ENCODE results near the gene MYCT1. TPM values are rescaled to one million over a fixed set of nuclear protein-coding genes. Genes with fewer than 3 reads are reported as not detected.
"Not testable (repeated sequence)": the region's sequence is repeated elsewhere in the genome, so short reads cannot be mapped to it uniquely, and the experiment has no call there.

MYCT1 gene
- total RNA-seq, 1 experiment from 2014 or later = 1.5 TPM

DNA sequence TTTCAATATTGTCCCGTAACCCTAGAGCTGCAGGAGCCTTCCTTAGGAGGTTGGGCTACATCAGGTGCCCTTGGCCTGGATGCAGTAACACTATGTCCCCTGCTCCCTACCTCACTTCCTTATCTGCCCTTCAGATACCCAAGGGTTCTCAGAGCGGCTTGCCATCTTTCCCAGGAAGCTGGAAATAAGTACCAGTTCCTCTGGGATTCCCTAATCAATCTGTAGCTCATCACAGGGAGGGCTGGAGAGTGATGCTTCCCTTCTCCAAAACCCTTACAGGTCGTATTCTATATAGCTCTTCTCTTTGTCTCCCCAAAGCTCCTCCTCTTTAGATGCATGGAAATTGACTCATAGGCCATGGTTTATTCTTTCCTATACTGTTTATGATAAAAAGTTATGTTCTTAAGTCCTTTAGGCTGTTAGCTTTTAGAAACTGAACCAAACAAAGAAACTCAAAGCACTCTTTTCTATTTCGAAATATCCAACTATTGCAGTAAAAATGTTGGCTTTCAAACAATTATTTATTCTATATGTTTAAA is 4.2 kb downstream of the MYCT1 start:
- peaks cover 13% of the 10 kb centered on the region for H3K4me1 Mint-ChIP-seq
- no peaks in the 10 kb centered on the region for H3K36me3 Mint-ChIP-seq
- H3K4me3 Mint-ChIP-seq = no peak overlapping the region
- TF ChIP-seq, protein P1, sequence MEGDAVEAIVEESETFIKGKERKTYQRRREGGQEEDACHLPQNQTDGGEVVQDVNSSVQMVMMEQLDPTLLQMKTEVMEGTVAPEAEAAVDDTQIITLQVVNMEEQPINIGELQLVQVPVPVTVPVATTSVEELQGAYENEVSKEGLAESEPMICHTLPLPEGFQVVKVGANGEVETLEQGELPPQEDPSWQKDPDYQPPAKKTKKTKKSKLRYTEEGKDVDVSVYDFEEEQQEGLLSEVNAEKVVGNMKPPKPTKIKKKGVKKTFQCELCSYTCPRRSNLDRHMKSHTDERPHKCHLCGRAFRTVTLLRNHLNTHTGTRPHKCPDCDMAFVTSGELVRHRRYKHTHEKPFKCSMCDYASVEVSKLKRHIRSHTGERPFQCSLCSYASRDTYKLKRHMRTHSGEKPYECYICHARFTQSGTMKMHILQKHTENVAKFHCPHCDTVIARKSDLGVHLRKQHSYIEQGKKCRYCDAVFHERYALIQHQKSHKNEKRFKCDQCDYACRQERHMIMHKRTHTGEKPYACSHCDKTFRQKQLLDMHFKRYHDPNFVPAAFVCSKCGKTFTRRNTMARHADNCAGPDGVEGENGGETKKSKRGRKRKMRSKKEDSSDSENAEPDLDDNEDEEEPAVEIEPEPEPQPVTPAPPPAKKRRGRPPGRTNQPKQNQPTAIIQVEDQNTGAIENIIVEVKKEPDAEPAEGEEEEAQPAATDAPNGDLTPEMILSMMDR (IDR thresholded peaks at IDR 0.05) = no peak
- TF ChIP-seq SMAD4 (CRISPR knock-in tag; IDR thresholded peaks at IDR 0.05) = no peak
- no peak for TF ChIP-seq RELA (CRISPR knock-in tag; IDR thresholded peaks at IDR 0.05; ENCODE audit: borderline replicate concordance)
- TF ChIP-seq, protein P2, sequence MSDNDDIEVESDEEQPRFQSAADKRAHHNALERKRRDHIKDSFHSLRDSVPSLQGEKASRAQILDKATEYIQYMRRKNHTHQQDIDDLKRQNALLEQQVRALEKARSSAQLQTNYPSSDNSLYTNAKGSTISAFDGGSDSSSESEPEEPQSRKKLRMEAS (CRISPR knock-in tag; IDR thresholded peaks at IDR 0.05) = no peak
- no peak for TF ChIP-seq FOXP1 (CRISPR knock-in tag; IDR thresholded peaks at IDR 0.05; ENCODE audit: borderline replicate concordance)
- TF ChIP-seq RORB (CRISPR knock-in tag; IDR thresholded peaks at IDR 0.05) = no peak
- H3K27ac Mint-ChIP-seq = no peak overlapping the region
- POLR2A ChIA-PET = no interaction called here
- DNase-seq (ENCODE audit: low spot score) (no peak), ATAC-seq (peak; percentile 73)
- CTCF ChIA-PET = interaction anchor here (0.8 to 1.4 kb wide), 6 partner anchors 12 to 246 kb away, joined by 3 to 12 read pairs (median 3); no protein-coding TSS in a partner anchor
- H3K9me3 Mint-ChIP-seq = peaks cover 2% of the 10 kb centered on the region
- H3K27me3 Mint-ChIP-seq (ENCODE audit: low read depth) = no peaks in the 10 kb centered on the region

DNA sequence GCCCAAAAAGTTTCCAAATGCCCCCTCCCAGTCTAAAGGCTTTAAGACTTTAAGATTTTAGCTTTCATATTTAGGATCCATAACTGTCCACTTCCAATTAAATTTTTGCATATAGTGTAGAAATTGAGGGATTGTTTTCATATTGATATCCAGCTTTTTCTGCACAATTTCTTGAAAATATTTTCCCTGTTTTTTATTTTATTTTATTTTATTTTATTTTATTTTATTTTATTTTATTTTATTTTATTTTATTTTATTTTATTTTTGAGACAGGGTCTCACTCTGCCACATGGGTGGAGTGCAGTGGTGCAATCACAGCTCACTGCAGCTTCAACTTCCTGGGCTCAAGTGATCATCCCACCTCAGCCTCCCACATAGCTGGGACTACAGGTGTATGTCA is 6.1 kb downstream of the MYCT1 start:
- Mint-ChIP-seq H3K9me3 (peaks cover 14% of the 10 kb centered on the region), H3K4me1 (peaks cover 13% of the 10 kb centered on the region)
- H3K36me3 Mint-ChIP-seq; ATAC-seq; POLR2A ChIA-PET; H3K4me3 Mint-ChIP-seq; CTCF ChIA-PET; DNase-seq (ENCODE audit: low spot score); H3K27me3 Mint-ChIP-seq (ENCODE audit: low read depth); H3K27ac Mint-ChIP-seq: not testable (repeated sequence)
- TF ChIP-seq HMGA2 (CRISPR knock-in tag; IDR thresholded peaks at IDR 0.05) = peak; percentile 90

DNA sequence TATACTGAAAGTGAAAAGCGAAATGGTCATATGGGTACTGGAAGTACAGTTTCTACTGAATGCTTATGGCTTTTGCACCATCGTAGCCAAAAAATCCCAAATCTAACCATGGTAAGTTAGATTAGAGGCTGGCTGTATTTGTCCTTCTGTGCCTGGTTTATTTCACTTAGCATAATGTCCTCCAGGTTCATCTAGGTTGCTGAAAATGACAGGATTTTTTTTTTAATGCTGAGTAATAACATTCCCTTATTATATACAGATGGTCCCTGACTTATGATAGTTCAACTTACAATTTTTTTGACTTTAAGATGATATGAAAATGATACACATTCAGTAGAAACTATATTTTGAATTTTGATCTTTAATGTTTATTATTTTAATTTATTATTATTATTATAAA is 7.6 kb downstream of the MYCT1 start:
- TF ChIP-seq, protein P3, sequence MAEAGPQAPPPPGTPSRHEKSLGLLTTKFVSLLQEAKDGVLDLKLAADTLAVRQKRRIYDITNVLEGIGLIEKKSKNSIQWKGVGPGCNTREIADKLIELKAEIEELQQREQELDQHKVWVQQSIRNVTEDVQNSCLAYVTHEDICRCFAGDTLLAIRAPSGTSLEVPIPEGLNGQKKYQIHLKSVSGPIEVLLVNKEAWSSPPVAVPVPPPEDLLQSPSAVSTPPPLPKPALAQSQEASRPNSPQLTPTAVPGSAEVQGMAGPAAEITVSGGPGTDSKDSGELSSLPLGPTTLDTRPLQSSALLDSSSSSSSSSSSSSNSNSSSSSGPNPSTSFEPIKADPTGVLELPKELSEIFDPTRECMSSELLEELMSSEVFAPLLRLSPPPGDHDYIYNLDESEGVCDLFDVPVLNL (CRISPR knock-in tag; IDR thresholded peaks at IDR 0.05; ENCODE audit: borderline replicate concordance, low read depth) = no peak
- TF ChIP-seq, protein P2 (CRISPR knock-in tag; IDR thresholded peaks at IDR 0.05) = no peak
- TF ChIP-seq, protein P4, sequence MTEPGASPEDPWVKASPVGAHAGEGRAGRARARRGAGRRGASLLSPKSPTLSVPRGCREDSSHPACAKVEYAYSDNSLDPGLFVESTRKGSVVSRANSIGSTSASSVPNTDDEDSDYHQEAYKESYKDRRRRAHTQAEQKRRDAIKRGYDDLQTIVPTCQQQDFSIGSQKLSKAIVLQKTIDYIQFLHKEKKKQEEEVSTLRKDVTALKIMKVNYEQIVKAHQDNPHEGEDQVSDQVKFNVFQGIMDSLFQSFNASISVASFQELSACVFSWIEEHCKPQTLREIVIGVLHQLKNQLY (CRISPR knock-in tag; IDR thresholded peaks at IDR 0.05) = no peak
- TF ChIP-seq ZNF138 (CRISPR knock-in tag; conservative IDR thresholded peaks at IDR 0.05) = no peak
- H3K4me3 Mint-ChIP-seq = no peak overlapping the region
- H3K36me3 Mint-ChIP-seq = peaks cover 4% of the 10 kb centered on the region; the same call in 1 of the 2 replicates
- H3K27ac Mint-ChIP-seq = no peak overlapping the region
- ATAC-seq (no peak), DNase-seq (ENCODE audit: low spot score) (no peak)
- H3K4me1 Mint-ChIP-seq = peaks cover 13% of the 10 kb centered on the region
- H3K27me3 Mint-ChIP-seq (ENCODE audit: low read depth) = no peaks in the 10 kb centered on the region
- CTCF ChIA-PET = no interaction called here
- H3K9me3 Mint-ChIP-seq = peaks cover 14% of the 10 kb centered on the region
- POLR2A ChIA-PET = no interaction called here

DNA sequence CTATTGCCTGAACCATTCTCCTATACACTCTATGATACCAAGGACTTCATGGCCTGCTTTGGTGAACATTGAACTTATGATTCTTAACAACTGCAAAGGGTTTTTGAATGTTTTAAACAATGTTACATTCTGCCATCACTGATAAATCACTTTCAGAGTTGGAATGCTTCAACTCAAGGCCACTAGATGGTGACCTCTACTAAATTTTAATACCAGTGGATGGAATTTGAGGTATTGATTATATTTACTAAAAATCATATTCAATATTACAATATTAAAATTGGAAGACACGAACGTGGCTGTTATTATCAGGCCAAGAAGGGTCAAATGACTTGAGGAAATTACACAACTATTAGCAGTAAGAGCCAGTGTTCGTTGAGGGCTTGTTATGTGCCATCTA is 18.6 kb downstream of the MYCT1 start:
- ChIA-PET CTCF (no interaction called here), POLR2A (no interaction called here)
- Mint-ChIP-seq H3K9me3 (peaks cover 11% of the 10 kb centered on the region), H3K4me1 (peaks cover 20% of the 10 kb centered on the region), H3K4me3 (no peak overlapping the region), H3K27me3 (ENCODE audit: low read depth) (no peaks in the 10 kb centered on the region), H3K36me3 (peaks cover 10% of the 10 kb centered on the region; the same call in 1 of the 2 replicates), H3K27ac (no peak overlapping the region)
- ATAC-seq = no peak
- no peak for DNase-seq (ENCODE audit: low spot score)
- TF ChIP-seq, protein P5, sequence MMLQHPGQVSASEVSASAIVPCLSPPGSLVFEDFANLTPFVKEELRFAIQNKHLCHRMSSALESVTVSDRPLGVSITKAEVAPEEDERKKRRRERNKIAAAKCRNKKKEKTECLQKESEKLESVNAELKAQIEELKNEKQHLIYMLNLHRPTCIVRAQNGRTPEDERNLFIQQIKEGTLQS (CRISPR knock-in tag; conservative IDR thresholded peaks at IDR 0.05) = no peak
- TF ChIP-seq TEAD1 (CRISPR knock-in tag; IDR thresholded peaks at IDR 0.05) = no peak
- TF ChIP-seq, protein P6, sequence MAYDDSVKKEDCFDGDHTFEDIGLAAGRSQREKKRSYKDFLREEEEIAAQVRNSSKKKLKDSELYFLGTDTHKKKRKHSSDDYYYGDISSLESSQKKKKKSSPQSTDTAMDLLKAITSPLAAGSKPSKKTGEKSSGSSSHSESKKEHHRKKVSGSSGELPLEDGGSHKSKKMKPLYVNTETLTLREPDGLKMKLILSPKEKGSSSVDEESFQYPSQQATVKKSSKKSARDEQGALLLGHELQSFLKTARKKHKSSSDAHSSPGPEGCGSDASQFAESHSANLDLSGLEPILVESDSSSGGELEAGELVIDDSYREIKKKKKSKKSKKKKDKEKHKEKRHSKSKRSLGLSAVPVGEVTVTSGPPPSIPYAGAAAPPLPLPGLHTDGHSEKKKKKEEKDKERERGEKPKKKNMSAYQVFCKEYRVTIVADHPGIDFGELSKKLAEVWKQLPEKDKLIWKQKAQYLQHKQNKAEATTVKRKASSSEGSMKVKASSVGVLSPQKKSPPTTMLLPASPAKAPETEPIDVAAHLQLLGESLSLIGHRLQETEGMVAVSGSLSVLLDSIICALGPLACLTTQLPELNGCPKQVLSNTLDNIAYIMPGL (CRISPR knock-in tag; IDR thresholded peaks at IDR 0.05) = no peak
- TF ChIP-seq RORB (CRISPR knock-in tag; IDR thresholded peaks at IDR 0.05) = no peak
- TF ChIP-seq ZNF121 (CRISPR knock-in tag; IDR thresholded peaks at IDR 0.05) = no peak
- TF ChIP-seq, protein P7, sequence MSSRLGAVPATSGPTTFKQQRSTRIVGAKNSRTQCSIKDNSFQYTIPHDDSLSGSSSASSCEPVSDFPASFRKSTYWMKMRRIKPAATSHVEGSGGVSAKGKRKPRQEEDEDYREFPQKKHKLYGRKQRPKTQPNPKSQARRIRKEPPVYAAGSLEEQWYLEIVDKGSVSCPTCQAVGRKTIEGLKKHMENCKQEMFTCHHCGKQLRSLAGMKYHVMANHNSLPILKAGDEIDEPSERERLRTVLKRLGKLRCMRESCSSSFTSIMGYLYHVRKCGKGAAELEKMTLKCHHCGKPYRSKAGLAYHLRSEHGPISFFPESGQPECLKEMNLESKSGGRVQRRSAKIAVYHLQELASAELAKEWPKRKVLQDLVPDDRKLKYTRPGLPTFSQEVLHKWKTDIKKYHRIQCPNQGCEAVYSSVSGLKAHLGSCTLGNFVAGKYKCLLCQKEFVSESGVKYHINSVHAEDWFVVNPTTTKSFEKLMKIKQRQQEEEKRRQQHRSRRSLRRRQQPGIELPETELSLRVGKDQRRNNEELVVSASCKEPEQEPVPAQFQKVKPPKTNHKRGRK (CRISPR knock-in tag; IDR thresholded peaks at IDR 0.05; ENCODE audit: borderline replicate concordance) = no peak
- TF ChIP-seq, protein P8, sequence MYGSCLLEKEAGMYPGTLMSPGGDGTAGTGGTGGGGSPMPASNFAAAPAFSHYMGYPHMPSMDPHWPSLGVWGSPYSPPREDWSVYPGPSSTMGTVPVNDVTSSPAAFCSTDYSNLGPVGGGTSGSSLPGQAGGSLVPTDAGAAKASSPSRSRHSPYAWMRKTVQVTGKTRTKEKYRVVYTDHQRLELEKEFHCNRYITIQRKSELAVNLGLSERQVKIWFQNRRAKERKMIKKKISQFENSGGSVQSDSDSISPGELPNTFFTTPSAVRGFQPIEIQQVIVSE (CRISPR knock-in tag; IDR thresholded peaks at IDR 0.05; ENCODE audit: borderline replicate concordance) = no peak
- no peak for TF ChIP-seq JAZF1 (CRISPR knock-in tag; IDR thresholded peaks at IDR 0.05)

All from WTC11 (cell line).